HT1080 (cell line): ENCODE results near the gene LASP1NB.
A peak's percentile ranks its signal among the peaks of the same experiment; 100 is the strongest.
"Not testable (repeated sequence)": the region's sequence is repeated elsewhere in the genome, so short reads cannot be mapped to it uniquely, and the experiment has no call there.

Source experiments
- DNase-seq: peaks from one replicate; pipeline ENCODE4 v3.0.0-alpha.2; 2015; ENCODE audit warnings: low read depth

LASP1NB gene

GRCh38 chr17:38916771-38917170 is 8.6 kb upstream of the LASP1NB start:
- no peak for DNase-seq

DNA sequence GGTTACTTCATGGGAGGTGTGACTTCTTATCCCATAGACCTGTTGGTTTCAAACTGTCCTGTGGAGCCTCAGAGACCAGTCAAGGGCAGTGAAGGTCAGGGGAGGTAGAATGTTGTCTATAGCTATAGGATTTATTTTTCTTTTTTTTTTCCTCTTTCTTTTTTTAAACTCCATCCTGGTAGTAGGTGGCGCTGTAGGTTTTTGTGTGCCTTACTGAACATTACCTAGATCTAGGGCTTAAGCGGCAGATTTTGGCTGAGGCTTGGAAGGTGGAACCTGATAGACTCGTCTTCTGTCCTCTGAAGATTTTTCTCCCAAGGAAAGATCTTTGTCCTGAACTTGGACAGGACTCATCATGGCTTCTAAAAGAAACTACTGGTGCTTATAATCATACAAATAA is 8.2 kb upstream of the LASP1NB start:
- DNase-seq = no peak

- no peak for DNase-seq
Measured at GRCh38 chr17:38918129-38918913, 7.1 kb upstream of the LASP1NB start.

DNA sequence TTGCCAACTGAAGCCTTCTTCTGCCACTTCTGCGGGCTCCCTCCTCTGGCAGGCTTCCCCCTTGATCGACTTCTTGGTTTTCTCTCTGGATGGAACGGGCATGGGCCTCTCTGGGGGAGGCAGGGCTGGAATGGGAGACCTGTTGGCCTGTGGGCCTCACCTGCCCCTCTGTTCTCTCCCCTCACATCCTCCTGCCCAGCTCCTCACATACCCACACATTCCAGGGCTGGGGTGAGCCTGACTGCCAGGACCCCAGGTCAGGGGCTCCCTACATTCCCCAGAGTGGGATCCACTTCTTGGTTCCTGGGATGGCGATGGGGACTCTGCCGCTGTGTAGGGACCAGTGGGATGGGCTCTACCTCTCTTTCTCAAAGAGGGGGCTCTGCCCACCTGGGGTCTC is 6.5 kb upstream of the LASP1NB start:
- DNase-seq = no peak

DNA sequence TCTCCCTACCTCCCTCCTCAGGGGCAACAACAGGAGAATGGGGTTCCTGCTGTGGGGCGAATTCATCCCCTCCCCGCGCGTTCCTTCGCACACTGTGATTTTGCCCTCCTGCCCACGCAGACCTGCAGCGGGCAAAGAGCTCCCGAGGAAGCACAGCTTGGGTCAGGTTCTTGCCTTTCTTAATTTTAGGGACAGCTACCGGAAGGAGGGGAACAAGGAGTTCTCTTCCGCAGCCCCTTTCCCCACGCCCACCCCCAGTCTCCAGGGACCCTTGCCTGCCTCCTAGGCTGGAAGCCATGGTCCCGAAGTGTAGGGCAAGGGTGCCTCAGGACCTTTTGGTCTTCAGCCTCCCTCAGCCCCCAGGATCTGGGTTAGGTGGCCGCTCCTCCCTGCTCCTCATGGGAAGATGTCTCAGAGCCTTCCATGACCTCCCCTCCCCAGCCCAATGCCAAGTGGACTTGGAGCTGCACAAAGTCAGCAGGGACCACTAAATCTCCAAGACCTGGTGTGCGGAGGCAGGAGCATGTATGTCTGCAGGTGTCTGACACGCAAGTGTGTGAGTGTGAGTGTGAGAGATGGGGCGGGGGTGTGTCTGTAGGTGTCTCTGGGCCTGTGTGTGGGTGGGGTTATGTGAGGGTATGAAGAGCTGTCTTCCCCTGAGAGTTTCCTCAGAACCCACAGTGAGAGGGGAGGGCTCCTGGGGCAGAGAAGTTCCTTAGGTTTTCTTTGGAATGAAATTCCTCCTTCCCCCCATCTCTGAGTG is 5.9 kb upstream of the LASP1NB start:
- DNase-seq = no peak

- DNase-seq = no peak
Measured at GRCh38 chr17:38920374-38921291, 4.8 kb upstream of the LASP1NB start.

GRCh38 chr17:38921756-38922411 is 3.5 kb upstream of the LASP1NB start:
- no peak for DNase-seq

DNA sequence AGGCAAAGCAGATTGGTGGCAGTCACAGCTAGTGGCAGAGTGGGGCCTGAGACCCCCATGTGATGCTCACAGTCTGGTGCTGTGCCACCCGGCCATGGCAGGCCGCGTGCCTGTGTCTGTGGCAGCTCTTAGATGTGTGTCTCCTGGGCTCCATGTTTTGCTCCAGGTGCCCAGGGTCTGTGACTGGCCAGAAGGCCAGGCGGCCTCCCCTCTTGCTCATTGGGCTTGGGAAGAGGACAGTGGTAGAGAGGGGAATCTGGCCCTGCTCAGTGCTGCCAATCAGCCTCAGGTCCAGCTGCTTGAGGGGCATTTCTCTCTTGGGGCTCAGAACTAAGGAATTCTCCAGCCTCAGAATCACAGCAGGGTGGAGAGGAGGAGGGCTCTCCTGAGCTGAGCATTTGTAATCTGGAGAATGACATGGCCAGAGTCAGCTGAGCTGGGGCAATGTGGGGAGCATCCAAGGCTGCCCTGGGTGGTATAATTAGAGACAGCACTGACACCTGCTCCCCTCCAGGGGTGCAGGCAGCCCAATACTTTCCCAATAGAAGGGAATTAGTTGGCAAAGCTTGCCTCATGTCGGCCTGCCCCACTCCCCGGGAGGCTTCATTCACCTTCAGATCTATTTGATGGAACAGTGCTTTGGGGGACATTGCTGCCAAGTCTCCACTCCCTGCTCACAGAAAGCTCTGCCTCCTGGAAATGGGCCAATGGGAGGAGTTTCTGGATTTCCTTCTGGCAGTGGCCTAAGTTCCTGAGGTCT is 2.7 kb upstream of the LASP1NB start:
- DNase-seq = no peak

DNA sequence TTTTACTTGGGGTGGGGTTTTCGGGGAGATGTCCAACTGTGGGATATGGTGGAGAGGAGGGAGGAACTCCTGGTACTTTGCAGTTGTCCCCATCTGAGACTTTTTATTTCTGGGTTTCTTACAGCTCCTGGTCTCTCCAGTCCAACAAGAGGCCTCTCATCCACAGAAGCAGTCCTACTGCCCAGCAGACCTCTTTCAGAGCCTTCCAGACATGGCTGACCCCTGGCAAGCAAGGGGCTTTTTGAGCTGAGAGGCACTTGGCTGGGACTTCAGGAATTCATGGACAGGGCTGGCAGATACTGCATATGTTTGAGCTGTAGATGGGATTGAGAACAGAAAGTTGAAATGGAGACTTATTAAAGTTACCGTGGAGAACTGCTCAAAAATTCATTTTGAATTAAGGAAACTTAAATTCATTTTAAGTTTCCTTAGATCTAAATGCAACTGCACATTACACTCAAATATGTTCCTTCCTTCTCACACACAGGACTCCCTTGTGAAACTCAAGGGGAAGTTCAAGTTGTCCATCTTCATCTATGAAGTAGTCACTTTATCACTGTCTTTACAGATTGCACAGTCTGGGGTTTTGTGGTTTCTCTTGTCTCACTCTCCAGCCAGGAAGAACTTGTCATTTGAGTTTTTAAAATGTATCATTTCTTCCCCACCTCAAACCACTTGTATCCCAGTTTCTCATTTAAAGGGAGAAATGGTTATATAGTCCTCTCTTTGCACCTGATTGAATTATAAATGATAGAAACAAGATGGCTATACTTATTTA is 1.1 kb downstream of the LASP1NB start:
- no peak for DNase-seq

GRCh38 chr17:38930782-38931181 is 5.4 kb downstream of the LASP1NB start:
- DNase-seq = not testable (repeated sequence)

DNA sequence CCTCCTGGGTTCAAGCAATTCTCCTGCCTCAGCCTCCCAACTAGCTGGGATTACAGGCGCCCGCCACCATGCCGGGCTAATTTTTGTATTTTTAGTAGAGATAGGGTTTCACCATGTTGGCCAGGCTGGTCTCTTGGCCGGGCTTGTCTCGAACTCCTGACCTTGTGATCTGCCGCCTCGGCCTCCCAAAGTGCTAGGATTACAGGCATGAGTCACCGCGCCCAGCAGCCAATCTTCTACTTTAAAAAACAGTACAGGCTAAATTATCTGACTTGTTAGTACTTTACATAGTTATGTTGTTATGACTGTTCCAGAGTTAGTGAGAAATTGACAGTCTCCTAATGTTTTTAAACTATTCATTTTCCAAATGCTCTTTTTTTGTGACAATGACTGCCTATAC is 8.5 kb downstream of the LASP1NB start:
- not testable (repeated sequence) for DNase-seq

DNA sequence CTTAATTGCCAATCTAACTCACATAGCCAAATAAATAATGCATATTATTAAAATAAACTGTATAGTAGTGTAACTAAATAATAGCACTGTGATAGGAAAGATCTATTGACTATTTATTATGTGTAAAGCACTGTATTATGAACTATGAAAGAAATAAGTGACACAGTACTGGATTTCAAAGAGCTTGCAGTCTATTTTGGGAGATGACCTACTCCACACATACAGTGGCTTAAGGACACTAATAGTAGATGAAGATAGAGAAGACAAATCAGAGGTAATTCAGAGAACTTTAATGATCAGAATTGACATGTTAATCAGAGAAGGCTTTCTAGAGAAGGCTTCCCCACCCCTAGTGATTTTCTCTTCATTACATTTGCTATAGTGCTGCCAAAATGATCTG is 14.6 kb downstream of the LASP1NB start:
- no peak for DNase-seq

- DNase-seq = no peak
Measured at GRCh38 chr17:38940404-38940803, 15.0 kb downstream of the LASP1NB start.

DNA sequence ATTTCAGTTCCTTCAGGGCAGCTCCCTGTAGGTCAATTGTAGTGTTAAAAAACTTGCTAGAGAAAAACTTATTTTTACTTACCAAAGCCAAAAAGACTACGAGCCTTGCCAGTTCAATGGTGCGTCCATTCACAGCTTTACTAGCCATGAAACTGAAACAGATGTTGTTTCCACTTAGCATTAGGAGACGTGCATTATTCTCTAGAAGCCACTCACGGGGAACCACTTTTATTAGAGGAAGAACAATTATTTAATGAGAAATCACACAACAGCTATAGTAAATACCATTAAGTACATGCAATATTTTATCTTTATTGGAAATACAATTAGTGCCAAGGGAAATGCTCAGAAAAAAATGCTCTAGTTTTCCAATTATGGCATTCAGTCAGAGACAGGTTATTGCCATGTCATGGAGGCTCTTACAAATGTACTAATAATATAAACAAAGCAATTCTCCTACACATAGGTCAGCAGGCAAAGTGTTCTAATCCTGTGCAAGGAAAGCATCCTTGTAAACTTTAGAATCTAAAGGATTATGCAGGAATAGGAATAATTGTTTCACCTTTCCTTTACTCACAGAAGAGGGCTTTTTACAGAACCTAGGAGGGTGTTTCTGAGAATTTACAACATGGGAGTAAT is 17.4 kb downstream of the LASP1NB start:
- no peak for DNase-seq

GRCh38 chr17:38943607-38944006 is 18.2 kb downstream of the LASP1NB start:
- DNase-seq = no peak

GRCh38 chr17:38947189-38947588 is 21.8 kb downstream of the LASP1NB start:
- no peak for DNase-seq

DNA sequence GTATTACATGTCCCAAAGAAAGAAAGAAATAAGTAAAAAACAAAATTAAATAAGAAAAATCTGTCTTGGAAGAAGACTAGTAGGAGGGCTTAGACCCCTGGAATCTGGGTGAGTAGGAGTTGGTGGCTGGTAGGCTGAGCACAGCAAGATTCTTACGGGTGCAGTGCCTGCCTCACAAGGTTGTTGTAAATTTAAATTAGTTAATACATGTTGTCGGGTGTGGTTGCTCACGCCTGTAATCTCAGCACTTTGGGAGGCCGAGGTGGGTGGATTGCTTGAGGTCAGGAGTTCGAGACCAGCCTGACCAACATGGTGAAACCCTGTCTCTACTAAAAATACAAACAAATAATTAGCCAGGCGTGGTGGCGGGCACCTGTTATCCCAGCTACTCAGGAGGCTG is 28.4 kb downstream of the LASP1NB start:
- not testable (repeated sequence) for DNase-seq

GRCh38 chr17:38958326-38958725 is 32.9 kb downstream of the LASP1NB start:
- DNase-seq = peak; percentile 10

GRCh38 chr17:38958756-38959155 is 33.3 kb downstream of the LASP1NB start:
- DNase-seq = no peak
